NCI-H748 treated with DMSO at 0.1 percent for 48 hours (cell line): ENCODE results near the gene GSTM4.
"Not testable (repeated sequence)": the region's sequence is repeated elsewhere in the genome, so short reads cannot be mapped to it uniquely, and the experiment has no call there.

ENCODE experiments used
- DNase-seq: peaks from one replicate; lab custom pipeline; 2025; lab: John Stamatoyannopoulos, UW

Gene GSTM4

DNA sequence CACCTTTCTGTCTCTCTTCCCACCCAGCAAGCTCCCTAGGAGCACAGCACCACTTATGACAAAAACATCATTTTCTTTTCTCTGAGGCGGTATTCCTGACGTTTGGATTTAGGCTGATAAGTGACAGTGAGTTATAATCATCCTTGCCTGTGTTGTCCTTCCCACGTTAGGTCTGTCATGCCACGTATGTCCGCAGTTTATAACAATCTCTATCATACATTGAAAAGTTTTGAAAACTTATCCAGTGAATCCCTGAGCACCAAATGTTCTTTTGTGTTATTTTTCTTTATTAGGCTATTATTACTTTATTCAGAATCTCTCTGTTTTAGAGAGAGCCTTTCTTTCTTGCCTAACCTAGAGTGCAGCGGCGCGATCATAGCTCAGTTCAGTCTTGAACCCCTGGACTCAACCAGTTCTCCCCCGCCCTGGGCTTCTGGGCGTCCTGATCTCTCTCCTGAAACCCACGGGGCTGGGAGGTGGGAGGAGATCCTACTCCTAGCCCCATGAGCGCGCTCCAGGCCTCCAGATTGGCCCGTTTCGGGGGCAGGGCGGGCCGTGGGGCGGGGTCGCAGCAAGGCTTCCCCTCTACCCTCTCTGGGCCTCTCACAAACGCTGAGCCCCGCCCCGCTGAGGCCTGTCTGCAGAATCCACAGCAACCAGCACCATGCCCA, 11.7 kb downstream of the GSTM4 start, which contains the start of gene GSTM2:
Gene GSTM2, plus strand, starts transcription at position 606 of the 671 bp plus-strand sequence. Its CDS starts 59 bp downstream, at position 665.
- no peak for DNase-seq

GRCh38 chr1:109668123-109668775, 12.3 kb downstream of the GSTM4 start:
- DNase-seq = no peak

DNA sequence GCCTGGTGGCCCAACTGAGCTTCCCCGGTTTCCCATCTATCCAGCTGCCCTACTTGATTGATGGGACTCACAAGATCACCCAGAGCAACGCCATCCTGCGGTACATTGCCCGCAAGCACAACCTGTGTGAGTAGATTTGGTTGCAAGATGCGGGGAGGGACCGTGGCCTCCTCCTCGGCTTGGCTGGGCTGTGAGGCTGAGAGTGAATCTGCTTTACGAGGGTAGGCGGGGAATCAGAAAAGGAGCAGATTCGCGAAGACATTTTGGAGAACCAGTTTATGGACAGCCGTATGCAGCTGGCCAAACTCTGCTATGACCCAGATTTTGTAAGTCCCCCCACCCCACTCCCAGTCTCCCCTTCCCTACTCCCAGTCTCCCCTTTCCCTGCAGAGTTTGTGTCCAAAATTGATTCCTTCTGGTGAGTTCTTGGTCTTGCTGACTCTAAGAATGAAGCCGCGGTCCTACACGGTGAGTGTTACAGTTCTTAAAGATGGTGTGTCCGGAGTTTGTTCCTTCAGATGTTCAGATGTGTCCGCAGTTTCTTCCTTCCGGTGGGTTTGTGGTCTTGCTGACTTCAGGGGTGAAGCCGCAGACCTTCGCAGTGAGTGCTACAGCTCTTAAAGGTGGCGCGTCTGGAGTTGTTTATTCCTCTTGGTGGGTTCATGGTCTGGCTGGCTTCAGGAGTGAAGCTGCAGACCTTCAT, 13.5 kb downstream of the GSTM4 start:
- DNase-seq = no peak

DNA sequence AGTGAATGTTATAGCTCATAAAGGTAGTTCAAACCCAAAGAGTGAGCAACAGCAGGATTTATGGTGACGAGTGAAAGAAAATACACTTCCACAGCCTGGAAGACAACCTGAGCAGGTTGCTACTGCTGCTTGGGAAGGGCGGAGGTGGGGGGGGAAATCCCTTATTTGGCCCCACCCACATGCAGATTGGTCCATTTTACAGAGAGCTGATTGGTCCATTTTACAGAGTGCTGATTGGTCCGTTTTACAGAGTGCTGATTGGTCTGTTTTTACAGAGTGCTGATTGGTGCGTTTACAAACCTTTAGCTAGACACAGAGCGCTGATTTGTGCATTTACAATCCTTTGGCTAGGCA, 14.0 kb downstream of the GSTM4 start:
- DNase-seq = not testable (repeated sequence)

GRCh38 chr1:109671067-109671466, 15.2 kb downstream of the GSTM4 start:
- DNase-seq = no peak

DNA sequence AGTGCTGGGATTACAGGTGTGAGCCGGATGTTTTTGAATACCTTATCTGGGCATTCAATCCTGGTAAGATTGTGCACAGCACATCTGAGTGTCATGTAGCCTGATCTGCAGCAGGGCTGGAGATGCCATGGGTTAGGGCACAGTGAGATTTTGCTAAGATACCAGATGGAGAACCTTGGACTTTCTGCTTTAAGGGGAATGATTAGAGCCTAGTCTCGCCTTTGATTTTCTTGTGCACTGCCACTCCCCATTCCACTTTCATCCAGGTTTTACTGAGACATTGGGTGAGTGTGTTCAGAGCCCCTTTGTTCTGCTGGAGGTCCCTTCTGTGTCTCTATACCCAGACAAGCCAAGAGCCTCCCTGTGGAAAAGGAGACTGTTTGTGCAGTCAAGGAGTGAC, 18.0 kb downstream of the GSTM4 start:
- not testable (repeated sequence) for DNase-seq

DNA sequence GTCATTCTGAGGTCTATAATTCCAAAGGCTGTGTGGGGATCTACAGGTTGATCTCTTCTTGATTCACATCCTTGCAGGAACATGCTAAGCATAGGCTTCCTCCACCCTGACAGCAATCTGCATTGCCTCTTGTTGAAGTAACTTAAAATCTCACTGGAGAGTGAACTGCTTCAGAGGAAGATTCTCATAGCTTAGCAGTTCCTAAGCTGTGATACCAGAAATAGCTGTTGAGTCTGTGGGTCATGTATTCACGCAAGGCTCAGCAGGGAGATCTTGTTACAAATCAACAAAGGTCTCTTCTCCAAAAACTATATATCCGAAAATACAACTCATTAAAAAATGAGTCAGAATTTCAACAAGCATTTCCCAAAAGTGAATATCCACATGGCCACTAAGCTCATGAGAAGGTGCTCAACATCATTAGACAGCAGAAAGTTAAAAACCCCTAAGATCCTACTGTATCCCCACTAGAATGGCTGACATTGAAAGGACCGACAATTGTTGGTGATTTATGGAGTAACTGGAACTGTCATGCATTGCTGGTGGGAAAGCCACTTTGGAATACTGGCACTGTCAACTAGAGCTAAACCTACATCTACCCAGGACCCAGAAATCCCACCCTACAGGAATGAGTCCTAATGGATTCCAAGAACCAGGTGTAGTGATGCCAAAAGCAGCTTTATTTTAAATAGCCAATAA, 20.9 kb downstream of the GSTM4 start:
- DNase-seq = not testable (repeated sequence)

DNA sequence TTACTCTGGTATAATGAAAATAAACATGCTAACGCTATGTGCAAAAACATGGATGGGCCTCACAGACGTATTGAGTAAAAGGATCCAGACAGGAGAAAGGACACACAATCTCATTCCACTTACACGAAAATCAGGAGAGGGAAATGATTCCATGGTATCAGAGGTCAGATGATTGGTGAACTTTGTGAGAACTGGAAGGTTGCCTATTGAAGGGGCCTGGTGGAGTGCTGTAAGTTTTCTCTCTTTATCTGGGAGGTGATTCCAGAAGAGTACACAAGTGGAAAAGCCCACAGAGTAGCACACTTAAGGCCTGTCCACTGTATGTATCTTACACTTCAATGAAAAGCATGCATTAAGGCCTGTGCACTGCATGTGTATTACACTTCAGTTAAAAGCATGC, 21.6 kb downstream of the GSTM4 start:
- DNase-seq = no peak

DNA sequence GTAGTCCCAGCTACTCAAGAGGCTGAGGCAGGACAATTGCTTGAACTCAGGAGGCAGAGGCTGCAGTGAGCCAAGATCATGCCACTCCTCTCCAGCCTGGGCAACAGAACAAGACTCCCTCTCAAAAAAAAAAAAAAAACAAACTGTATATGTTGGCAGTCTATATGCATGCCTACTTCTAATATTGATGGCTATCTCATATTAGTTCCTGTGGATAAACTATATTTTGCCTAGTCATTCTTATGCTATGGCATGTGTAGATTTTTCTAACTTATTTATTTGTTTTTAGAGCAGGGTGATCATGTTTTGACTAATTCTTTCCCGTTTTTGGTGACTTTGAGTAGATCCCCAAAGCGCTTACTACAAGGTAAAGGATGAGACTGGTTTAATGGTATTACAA, 22.7 kb downstream of the GSTM4 start:
- DNase-seq = not testable (repeated sequence)

DNA sequence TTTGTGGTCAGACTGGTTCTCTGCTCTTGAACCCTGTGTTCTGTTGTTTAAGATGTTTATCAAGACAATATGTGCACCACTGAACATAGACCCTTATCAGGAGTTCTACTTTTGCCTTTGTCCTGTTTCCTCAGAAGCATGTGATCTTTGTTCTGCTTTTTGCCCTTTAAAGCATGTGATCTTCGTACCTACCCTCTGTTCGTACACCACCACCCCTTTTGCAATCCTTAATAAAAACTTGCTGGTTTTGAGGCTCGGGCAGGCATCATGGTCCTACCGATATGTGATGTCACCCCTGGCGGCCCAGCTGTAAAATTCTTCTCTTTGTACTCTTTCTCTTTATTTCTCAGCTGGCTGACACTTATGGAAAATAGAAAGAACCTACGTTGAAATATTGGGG, 28.9 kb downstream of the GSTM4 start:
- DNase-seq = not testable (repeated sequence)

DNA sequence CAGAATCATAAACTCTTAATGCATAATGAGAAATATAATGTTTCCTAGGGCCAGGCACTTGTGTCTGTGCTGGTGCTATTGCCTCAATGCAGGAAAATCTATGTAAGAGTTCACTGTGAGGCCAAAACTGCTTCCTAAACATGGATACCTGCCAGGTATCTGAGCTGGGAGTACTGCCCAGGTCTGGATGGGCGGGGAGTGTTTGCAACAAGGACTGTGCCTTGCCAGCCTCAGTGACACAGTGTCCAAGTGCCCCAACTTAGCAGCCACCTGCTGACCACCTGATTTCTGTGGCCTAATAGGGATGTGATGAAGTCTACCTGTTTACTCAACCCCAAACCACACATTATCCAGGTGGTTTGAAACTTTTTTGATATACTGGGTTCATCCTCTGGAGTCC, 29.5 kb downstream of the GSTM4 start:
- DNase-seq = not testable (repeated sequence)

DNA sequence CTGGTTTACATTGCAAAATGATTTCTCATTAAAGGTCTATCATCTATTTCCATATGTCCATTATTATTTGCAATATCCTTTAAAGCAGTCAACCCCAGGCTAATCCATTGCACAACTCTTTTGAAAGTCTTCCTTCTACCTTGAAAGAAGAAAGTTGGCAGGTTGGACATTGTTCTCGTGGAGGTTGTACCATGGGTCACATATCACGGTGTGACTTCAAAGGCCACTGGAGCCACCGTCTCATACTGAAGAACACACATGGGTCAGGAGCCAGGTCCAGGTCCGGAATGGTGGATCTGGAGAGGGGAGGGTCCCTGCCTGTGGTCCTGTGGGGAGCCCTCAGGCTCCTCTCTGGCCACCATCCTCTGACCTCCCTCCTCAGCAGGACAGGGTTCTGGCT, 30.0 kb downstream of the GSTM4 start:
- DNase-seq = not testable (repeated sequence)

GRCh38 chr1:109687109-109687508, 31.2 kb downstream of the GSTM4 start:
- DNase-seq = not testable (repeated sequence)

- no peak for DNase-seq
Measured at GRCh38 chr1:109687641-109688499, 32.0 kb downstream of the GSTM4 start, which contains the start of gene GSTM1. Gene GSTM1 (plus strand): TSS chr1:109687817. CDS start chr1:109687874, 57 bp downstream.

DNA sequence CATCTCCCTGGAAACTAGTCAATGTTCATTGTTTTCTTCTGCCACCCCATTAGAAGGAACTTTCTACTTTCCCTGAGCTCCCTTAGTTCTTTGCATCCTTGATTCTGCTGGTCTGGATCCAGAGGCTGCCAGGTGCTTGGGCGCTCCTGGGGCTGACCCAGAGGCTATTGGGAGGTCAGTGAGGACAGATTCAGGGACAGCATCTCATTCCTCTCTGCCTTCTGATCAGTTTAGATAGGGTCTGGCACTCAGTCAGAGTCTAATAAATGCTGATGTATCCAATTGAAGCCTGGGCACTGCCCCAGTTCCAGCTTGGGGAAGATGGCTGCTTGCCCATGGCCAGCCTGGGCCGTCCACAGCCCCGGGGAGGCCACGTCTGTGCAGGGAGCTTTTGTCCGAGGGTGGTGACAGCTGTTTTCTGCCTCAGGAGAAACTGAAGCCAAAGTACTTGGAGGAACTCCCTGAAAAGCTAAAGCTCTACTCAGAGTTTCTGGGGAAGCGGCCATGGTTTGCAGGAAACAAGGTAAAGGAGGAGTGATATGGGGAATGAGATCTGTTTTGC, 34.0 kb downstream of the GSTM4 start:
- DNase-seq = no peak

DNA sequence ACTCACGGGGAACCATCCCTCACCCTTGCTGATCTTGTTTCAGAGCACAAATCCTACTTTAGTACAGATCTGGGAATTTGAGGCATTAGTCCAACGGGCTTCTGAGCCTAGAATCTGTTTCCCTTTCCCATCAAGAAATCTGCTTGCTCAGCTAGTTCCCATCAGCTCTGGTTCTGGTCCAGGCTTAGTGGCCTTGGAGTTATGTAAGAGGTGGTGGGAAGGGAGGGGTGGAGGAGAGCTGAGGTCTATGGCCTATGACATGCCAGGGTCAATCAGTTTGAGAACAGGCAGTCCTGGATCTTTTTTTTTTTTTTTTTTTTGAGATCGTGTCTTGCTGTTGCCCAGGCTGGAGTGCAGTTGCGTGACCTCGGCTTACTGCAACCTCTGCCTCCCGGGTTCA, 35.9 kb downstream of the GSTM4 start:
- DNase-seq = no peak

DNA sequence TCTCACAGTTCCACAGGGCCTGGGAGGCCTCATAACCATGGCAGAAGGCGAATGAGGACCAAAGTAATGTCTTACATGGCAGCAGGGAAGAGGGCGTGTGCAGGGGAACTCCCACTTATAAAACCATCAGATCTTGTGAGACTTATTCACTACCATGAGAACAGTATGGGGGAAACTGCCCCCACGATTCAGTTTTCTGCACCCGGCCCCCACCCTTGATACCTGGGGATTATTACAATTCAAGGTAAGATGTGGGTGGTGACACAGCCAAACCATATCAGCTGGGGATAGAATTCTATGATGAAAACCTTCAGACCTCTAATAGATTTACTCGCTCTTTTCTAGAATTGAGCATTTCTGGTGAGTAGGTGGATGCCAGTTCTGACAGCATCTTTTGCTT, 38.5 kb downstream of the GSTM4 start:
- DNase-seq = not testable (repeated sequence)

- DNase-seq = not testable (repeated sequence)
Measured at GRCh38 chr1:109695138-109695537, 39.2 kb downstream of the GSTM4 start.

- no peak for DNase-seq
Measured at GRCh38 chr1:109697066-109697465, 41.2 kb downstream of the GSTM4 start.

DNA sequence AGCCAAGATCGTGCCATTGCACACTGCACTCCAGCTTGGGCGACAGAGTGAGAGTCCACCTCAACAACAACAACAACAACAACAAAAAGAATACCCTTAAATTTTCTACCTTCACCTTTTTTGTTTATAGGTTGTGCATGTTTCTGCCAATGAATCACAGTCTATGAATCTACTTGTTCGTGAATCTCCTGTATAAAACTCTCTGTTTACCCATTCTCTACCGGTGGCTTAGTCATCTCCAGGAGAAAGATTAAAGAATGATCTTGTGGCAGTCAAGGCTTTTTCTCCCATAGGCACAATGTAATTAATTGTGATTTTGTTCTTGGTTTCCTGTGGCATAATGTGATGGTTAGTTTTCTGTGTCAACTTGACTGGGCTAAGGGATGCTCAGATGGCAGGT, 42.0 kb downstream of the GSTM4 start:
- DNase-seq = not testable (repeated sequence)

DNA sequence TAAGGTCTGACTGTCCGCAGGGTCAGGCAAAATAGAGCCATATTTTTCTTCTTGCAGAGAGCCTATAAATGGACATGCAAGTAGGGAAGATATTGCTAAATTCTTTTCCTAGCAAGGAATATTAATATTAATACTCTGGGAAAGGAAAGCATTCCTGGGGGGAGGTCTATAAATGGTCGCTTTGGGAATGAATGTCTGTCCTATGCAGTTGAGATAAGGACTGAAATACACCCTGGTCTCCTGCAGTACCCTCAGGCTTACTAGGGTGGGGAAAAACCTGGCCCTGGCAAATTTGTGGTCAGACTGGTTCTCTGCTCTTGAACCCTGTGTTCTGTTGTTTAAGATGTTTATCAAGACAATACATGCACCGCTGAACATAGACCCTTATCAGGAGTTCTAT, 47.0 kb downstream of the GSTM4 start:
- not testable (repeated sequence) for DNase-seq
